Muscle layer of duodenum (tissue), 2 donors: ENCODE measurements around the gene MANSC1.

ENCODE experiments used
- H3K27ac ChIP-seq: one replicate; pipeline ENCODE4 v1.7.0; 2013; ENCODE audit warnings: mild to moderate bottlenecking, low read length
- H3K27me3 ChIP-seq: one replicate; pipeline ENCODE4 v1.7.0; 2013; ENCODE audit warnings: low read depth, mild to moderate bottlenecking, control low read depth, low read length
- H3K36me3 ChIP-seq, 2 donors: one replicate each; pipeline ENCODE4 v1.7.0; 2013; ENCODE audit warnings: low read length in 2 of 2, control low read depth in 1 of 2, mild to moderate bottlenecking in 1 of 2; ENCODE audit not compliant: insufficient read depth in 2 of 2, control insufficient read depth in 1 of 2
- H3K4me1 ChIP-seq, 2 donors: one replicate each; pipeline ENCODE4 v1.7.0; 2013; ENCODE audit warnings: low read length in 2 of 2, mild to moderate bottlenecking in 2 of 2, control low read depth in 1 of 2, moderate library complexity in 1 of 2; ENCODE audit not compliant: insufficient read depth in 2 of 2, control insufficient read depth in 1 of 2
- H3K4me3 ChIP-seq, 2 donors: one replicate each; pipeline ENCODE4 v1.7.0; 2013; ENCODE audit warnings: low read length in 2 of 2, low read depth in 1 of 2, mild to moderate bottlenecking in 1 of 2
- H3K9me3 ChIP-seq, 2 donors: one replicate each; pipeline ENCODE4 v1.7.0; 2013; ENCODE audit warnings: low read length in 2 of 2, control low read depth in 1 of 2, mild to moderate bottlenecking in 1 of 2; ENCODE audit not compliant: control insufficient read depth in 1 of 2
- donor health status: healthy.

The MANSC1 gene

GRCh38 chr12:12380949-12381593, 31.0 kb upstream of the MANSC1 start:
- peaks cover 0 to 3% of the 10 kb centered on the region in 2 donors for H3K36me3 ChIP-seq
- no peak overlapping the region for H3K4me3 ChIP-seq
- H3K27ac ChIP-seq: no peak overlapping the region
- peaks cover 0 to 11% of the 10 kb centered on the region in 2 donors for H3K4me1 ChIP-seq
- no peaks in the 10 kb centered on the region for H3K27me3 ChIP-seq
- no peaks in the 10 kb centered on the region for H3K9me3 ChIP-seq

GRCh38 chr12:12379831-12380730, 30.0 kb upstream of the MANSC1 start:
- H3K9me3 ChIP-seq: no peaks in the 10 kb centered on the region
- peaks cover 0 to 3% of the 10 kb centered on the region in 2 donors for H3K36me3 ChIP-seq
- no peaks in the 10 kb centered on the region for H3K27me3 ChIP-seq
- no peak overlapping the region for H3K4me3 ChIP-seq
- H3K4me1 ChIP-seq: peaks cover 0 to 8% of the 10 kb centered on the region in 2 donors
- H3K27ac ChIP-seq: no peak overlapping the region

- Histone ChIP-seq H3K27ac (no peak overlapping the region), H3K4me3 (no peak overlapping the region), H3K9me3 (no peaks in the 10 kb centered on the region), H3K36me3 (peaks cover 0 to under 1% of the 10 kb centered on the region in 2 donors), H3K4me1 (peaks cover 0 to 5% of the 10 kb centered on the region in 2 donors), H3K27me3 (no peaks in the 10 kb centered on the region)
These were observed 28.6 kb upstream of the MANSC1 start for GRCh38 chr12:12378616-12379015.

GRCh38 chr12:12376646-12377448, 26.8 kb upstream of the MANSC1 start:
- no peak overlapping the region for H3K4me3 ChIP-seq
- H3K27me3 ChIP-seq: no peaks in the 10 kb centered on the region
- H3K27ac ChIP-seq: no peak overlapping the region
- H3K9me3 ChIP-seq: no peaks in the 10 kb centered on the region
- H3K4me1 ChIP-seq: peaks cover 0 to 5% of the 10 kb centered on the region in 2 donors
- H3K36me3 ChIP-seq: peaks cover 0 to 10% of the 10 kb centered on the region in 2 donors

GRCh38 chr12:12372946-12373722, 23.1 kb upstream of the MANSC1 start:
- H3K9me3 ChIP-seq: no peaks in the 10 kb centered on the region
- H3K4me3 ChIP-seq: no peak overlapping the region
- H3K36me3 ChIP-seq: peaks cover 0 to 10% of the 10 kb centered on the region in 2 donors
- no peaks in the 10 kb centered on the region for H3K4me1 ChIP-seq
- H3K27me3 ChIP-seq: no peaks in the 10 kb centered on the region
- H3K27ac ChIP-seq: no peak overlapping the region

- Histone ChIP-seq H3K27me3 (no peaks in the 10 kb centered on the region), H3K4me1 (peaks cover 5 to 10% of the 10 kb centered on the region in 2 donors), H3K27ac (no peak overlapping the region), H3K4me3 (no peak overlapping the region), H3K36me3 (peaks cover 0 to 2% of the 10 kb centered on the region in 2 donors), H3K9me3 (no peaks in the 10 kb centered on the region)
These were observed 17.5 kb upstream of the MANSC1 start for GRCh38 chr12:12367482-12367998.

- Histone ChIP-seq H3K4me1 (peaks cover 5 to 10% of the 10 kb centered on the region in 2 donors), H3K9me3 (no peaks in the 10 kb centered on the region), H3K4me3 (no peak overlapping the region), H3K27ac (no peak overlapping the region), H3K36me3 (no peaks in the 10 kb centered on the region), H3K27me3 (no peaks in the 10 kb centered on the region)
These were observed 16.8 kb upstream of the MANSC1 start for GRCh38 chr12:12366701-12367481.

- no peaks in the 10 kb centered on the region for H3K27me3 ChIP-seq
- H3K4me3 ChIP-seq: no peak overlapping the region
- H3K27ac ChIP-seq: no peak overlapping the region
- no peaks in the 10 kb centered on the region for H3K9me3 ChIP-seq
- peaks cover 5 to 10% of the 10 kb centered on the region in 2 donors for H3K4me1 ChIP-seq
- no peaks in the 10 kb centered on the region for H3K36me3 ChIP-seq
These were observed 15.9 kb upstream of the MANSC1 start for GRCh38 chr12:12365931-12366431.

GRCh38 chr12:12365446-12365802, 15.4 kb upstream of the MANSC1 start:
- H3K27ac ChIP-seq: no peak overlapping the region
- H3K4me1 ChIP-seq: peaks cover 5 to 10% of the 10 kb centered on the region in 2 donors
- no peaks in the 10 kb centered on the region for H3K36me3 ChIP-seq
- H3K27me3 ChIP-seq: no peaks in the 10 kb centered on the region
- no peak overlapping the region for H3K4me3 ChIP-seq
- H3K9me3 ChIP-seq: no peaks in the 10 kb centered on the region
